Stimulated activated CD8-positive, alpha-beta memory T cell treated with anti-CD3 and anti-CD28 coated beads, Interleukin-15, amount 100 ng/mL, for 1 hour (primary cell): ENCODE results near the gene P2RX4.
A peak's percentile ranks its signal among the peaks of the same experiment; 100 is the strongest.
"Not testable (repeated sequence)": the region's sequence is repeated elsewhere in the genome, so short reads cannot be mapped to it uniquely, and the experiment has no call there.

Experiments used
- DNase-seq: peaks from one replicate; pipeline ENCODE4 v3.0.0-alpha.2; 2020; ENCODE audit warnings: low read depth

P2RX4 gene, protein sequence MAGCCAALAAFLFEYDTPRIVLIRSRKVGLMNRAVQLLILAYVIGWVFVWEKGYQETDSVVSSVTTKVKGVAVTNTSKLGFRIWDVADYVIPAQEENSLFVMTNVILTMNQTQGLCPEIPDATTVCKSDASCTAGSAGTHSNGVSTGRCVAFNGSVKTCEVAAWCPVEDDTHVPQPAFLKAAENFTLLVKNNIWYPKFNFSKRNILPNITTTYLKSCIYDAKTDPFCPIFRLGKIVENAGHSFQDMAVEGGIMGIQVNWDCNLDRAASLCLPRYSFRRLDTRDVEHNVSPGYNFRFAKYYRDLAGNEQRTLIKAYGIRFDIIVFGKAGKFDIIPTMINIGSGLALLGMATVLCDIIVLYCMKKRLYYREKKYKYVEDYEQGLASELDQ

DNA sequence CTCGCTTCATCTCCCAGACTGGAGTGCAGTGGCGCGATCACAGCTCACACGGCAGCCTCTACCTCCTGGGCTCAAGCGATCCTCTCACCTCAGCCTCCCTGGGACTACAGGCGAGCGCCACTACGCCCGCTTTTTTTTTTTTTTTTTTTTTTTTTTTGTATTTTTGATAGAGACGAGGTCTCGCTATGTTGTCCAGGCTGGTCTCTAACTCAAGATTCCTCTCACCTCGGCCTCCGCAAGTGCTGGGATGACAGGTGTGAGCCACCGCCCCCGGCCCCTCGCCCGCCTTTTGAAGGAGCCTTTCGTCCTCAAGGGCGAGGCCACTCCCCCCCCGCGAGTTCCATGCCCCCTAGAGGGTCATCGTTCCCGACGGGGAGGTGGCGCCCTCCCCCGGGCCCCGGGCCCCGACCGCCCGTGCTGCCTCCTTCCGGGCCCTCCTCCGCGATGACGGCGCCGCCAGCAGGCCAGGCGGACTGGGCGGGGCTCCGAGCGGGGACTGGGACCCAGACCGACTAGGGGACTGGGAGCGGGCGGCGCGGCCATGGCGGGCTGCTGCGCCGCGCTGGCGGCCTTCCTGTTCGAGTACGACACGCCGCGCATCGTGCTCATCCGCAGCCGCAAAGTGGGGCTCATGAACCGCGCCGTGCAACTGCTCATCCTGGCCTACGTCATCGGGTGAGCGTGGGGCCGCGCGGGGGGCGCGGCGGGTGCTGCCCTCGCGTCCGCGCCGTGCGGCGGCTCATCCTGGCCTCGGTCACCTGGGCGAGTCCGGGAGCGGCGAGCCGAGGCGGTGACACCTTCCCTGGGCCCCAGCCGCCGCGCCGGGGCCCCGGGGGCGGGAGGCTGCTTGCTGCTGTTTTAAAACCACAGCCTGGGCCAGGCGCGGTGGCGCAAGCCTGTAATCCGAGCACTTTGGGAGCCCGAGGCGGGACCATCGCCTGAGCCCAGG, at the start of gene P2RX4:
TSS of gene P2RX4 (plus strand) at position 506 of the 949 bp plus-strand sequence. CDS start at position 542, 36 bp downstream.
- peak; percentile 67 for DNase-seq

DNA sequence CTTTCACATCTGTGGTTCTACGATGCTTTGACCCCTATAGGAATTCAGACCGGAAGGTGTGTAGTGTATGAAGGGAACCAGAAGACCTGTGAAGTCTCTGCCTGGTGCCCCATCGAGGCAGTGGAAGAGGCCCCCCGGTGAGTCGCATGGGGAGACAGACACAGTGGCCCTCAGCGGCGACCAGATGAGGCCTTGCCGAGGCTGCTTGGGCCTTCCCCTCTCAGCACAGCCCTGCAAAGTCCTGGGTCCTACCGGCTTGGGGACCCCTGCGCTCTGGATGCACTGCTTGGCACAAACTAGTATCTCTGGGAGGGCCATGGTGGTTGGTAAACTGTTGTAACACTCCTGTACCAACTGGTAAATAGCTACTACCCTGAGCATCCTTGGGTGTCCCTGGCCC, 47.5 kb upstream of the P2RX4 start:
- no peak for DNase-seq

DNA sequence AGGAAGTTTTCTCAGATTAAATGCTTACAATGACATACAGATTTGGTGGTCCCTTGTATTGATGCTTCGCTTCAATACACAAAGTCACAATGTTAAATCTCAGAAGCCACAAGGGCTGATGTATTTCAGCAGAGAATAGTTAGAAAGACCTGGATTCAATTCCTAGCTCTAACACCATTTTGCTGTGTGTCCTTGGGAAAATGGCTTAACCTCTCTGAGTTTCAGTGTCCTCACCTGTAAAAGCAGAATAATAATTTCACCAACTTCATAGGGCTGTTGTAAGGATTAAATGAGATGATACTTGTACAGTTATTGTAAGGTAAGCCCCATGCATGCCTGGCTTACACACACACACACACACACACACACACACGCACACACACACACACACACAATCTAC, 46.9 kb upstream of the P2RX4 start:
- no peak for DNase-seq

DNA sequence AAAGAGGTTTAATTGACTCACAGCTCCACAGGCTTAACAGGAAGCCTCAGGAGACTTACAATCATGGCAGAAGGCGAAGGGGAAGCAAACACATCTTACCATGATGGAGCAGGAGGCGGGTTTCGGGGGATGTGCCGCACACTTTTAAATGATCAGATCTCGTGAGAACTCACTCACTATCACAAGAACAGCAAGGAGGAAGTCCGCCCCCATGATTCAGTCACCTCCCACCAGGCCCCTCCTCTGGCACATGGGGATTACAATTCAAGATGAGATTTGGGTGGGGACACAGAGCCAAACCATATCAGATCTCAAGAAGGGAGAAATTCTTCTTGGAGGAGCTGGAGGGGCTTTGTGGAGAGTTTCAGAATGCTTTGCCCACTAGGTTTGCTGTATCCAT, 45.1 kb upstream of the P2RX4 start:
- DNase-seq: not testable (repeated sequence)

DNA sequence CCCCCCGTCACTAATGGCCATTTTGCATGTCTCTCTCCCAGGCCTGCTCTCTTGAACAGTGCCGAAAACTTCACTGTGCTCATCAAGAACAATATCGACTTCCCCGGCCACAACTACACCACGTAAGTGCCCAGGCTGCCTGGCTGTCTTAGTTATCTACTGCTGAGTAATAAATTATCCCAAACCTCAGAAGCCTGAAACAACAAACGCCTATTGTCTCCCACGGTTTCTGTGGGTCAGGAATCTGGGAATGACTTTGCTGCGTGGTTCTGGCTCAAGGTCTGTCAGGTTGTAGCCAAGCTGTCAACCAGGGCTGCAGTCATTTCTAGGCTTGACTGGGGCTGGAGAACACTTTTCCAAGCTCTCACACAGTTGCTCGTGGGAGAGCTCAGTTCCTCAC, 44.6 kb upstream of the P2RX4 start:
- DNase-seq: no peak

DNA sequence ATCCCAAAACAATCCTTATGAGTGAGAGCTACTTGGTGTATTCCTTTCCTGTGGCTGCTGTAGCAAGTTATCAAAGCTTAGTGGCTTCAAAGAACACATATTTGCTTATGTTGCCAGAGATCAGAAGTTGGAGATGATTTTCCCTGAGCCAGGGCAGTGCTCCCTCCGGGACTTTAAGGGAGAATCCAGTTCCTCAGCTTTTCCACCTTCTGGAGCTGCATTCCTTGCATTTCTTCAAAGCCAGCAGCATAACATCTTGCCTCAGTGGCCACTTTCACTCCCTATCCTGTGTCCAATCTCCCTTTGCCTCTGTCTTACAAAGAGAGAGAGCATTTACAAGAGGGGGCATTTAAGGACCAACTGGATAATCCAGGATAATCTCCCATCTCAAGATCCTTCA, 43.6 kb upstream of the P2RX4 start:
- DNase-seq: no peak

DNA sequence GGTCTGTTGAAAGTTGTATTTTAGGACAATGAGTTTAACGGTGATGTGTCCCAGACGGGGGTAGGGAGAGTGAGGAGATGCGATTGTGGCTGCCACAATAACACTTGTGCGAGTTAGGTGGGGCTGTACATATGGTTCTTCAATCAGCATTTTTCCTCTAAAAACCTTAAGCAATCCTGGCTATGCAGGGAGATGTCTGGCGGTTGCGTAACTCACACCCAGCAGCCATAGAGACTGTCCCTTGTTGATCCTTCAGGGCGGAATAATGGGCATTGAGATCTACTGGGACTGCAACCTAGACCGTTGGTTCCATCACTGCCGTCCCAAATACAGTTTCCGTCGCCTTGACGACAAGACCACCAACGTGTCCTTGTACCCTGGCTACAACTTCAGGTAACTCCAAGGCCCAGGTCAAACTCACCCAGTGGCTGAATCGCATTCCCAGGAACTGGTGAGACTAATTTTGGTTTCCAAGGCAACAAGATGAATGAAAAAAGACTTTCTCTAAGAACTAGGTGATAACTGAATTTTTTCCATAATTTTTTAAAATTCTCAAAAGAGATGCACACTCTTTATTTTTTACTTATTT, 42.6 kb upstream of the P2RX4 start:
- no peak for DNase-seq

DNA sequence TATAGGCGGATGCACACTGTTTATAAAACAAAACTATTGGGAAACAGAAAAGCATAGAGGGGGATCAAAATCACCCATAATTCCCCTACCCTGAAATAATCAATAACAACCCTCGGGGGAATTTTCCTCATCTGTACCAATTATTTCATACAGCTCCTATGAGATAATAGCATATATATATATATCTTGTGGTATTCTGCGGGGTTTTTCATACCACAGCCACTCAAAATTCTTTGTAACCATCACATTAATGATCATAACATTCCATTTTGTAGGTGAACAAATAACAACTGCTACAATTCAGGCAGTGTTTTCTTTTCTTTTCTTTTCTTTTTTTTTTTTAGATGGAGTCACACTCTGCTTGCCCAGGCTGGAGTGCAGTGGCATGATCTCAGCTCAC, 42.0 kb upstream of the P2RX4 start:
- DNase-seq: no peak

DNA sequence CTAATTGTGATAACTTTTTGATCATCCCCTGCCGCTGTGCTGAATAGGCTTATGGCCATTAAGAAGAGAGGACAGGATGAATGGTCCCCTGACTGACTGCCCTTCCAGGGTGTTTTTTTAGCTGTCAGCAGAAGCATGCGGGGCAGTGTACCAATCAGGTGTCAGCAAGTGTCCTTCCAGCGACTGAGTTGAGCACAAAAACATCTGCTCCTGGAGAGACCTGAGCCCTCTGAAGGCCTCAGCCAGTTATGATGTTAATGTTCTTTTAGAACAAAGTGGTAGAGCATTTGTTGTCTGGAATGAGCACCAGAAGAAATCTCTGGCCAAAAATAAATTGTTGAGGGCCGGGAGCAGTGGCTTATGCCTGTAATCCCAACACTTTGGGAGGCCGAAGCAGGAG, 39.8 kb upstream of the P2RX4 start:
- no peak for DNase-seq

DNA sequence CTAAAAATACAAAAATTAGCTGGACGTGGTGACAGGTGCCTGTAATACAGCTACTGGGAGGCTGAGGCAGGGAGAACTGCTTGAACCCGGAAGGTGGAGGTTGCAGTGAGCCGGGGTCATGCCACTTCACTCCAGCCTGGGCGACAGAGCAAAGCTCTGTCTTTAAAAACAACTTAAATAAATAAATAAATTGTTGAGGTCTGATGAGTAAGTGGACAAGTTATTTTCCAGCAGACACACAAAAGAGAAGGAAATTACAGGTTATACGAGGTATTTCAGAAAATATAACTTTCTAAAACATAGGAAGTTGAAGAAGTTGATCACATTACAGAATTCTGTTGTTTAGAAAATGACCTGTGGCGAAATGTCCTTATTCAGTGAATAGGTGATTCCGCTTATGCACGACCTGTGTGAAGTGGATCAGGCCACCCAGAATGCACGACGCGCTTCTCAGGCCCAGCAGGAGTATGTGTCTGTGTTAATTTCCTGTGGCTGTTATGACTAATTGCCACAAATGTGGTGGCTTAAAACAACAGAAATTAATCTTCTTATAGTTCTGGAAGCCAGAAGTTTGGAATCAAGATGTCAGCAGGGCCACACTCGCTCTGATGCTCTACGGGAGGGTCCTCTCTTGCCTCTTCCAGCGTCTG, 39.2 kb upstream of the P2RX4 start:
- DNase-seq: no peak

DNA sequence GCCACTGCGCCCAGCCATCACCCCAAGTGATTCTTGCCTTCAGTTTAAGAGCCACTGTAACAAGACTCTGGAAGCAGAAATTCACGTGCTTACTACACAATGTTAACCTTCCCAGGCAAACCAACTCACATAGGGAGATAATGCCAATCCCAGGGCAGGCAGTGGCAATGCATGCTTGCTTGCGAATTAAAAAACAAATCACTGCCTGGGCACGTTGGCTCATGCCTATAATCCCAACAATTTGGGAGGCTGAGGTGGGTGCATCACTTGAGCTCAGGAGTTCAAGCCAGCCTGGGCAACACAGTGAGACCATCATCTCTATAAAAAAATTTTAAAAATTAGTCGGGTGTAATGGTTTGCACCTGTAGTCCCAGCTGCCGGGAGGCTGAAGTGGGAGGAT, 37.8 kb upstream of the P2RX4 start:
- no peak for DNase-seq

DNA sequence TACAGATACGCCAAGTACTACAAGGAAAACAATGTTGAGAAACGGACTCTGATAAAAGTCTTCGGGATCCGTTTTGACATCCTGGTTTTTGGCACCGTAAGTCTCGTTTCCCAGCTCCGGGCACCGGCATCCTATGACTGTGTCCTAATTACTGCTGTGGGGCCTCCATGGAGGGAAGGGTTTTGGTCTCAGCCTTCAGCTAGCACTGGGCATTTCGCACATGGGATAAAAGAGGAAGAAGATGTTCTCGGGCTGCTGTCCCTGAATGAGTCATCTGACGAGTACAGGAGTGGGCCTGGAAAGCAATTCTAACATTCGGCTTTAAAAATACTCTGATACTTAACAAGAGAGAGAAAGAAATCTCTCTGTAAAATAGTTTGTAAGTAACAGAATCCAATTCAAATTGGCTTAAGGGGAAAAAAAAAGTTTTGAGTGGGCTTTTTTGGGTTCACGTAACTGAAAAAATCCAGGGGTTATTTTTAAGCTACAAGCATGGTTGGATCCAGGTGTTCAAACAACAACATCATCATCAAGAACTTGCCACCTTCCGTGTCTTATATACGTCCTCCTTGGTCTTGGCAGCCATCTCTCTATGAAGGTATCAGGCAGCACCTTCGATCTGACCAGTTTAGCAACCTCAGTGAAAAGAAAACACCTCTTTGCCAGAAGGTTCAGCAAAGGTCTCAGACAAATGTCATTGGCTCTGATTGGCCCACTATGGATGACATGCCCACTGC, 34.4 kb upstream of the P2RX4 start:
- DNase-seq: no peak

DNA sequence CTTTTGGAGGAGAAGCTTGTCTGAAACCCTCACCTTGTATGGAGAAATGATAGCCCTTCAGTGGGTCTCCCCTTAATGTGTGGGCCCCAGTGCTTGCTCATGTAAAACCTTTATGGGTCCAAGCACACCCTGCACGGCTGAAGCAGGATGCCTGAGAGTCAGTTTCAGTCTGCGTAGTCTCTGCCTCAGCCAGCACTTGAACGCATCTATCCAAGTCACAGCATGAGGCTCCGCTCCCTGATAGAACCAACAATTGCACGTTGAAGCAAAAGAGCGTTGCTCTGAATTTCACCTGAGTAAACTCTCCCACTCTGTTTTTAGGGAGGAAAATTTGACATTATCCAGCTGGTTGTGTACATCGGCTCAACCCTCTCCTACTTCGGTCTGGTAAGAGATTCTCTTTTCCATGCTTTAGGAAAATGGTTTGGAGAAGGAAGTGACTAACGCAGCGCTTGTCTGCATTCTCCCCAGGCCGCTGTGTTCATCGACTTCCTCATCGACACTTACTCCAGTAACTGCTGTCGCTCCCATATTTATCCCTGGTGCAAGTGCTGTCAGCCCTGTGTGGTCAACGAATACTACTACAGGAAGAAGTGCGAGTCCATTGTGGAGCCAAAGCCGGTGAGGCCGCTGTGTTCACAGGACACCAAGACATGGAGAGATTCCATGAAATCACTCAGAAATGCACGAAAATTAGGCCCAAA, 33.0 kb upstream of the P2RX4 start:
- no peak for DNase-seq

DNA sequence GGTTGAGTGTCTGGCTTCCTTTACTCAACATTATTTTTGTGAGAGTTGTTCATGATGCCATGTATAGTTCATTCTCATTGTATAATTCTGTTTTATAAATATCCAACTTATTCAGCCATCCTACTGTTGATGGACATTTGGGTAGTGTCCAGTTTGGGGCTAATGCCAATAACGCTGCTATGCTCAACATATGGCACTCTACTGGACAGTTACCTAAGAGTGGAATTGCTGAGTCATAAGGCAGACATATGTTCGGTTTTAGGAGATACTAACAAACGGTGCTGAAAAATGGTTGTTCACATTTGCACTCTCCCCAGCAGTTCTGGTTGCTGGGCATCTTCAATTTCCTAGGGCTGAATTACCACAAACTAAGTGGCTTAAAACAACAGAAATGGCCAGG, 28.7 kb upstream of the P2RX4 start:
- no peak for DNase-seq

DNA sequence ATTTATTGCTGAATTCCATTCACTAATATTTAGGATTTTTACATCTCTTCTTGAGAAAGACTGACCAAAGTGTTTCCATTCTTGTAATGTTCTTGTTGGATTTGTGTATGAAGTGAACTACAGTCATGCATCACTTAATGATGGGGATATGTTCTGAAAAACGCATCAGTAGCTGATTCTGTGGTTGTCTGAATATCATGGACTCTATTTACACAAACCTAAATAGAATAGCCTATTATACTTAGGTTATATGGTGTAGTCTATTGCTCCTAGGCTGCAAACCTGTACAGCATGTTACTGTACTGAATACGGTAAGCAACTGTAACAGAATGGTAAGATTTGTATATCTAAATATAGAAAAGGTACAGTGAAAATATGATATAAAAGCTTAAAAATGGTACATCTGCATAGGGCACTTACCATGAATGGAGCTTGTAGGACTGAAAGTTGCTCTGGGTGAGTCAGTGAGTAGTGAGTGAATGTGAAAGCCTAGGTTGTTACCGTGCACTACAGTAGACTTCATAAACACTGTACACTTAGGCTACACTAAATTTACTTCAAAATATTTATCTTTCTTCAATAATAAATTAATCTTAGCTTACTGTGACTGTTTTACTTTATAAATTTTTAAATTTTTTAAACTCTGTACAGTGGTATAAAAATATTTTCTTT, 27.6 kb upstream of the P2RX4 start:
- DNase-seq: no peak

DNA sequence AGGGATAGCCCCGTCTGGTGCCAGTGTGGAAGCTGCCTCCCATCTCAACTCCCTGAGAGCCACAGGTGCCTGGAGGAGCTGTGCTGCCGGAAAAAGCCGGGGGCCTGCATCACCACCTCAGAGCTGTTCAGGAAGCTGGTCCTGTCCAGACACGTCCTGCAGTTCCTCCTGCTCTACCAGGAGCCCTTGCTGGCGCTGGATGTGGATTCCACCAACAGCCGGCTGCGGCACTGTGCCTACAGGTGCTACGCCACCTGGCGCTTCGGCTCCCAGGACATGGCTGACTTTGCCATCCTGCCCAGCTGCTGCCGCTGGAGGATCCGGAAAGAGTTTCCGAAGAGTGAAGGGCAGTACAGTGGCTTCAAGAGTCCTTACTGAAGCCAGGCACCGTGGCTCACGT, 25.5 kb upstream of the P2RX4 start:
- DNase-seq: no peak

DNA sequence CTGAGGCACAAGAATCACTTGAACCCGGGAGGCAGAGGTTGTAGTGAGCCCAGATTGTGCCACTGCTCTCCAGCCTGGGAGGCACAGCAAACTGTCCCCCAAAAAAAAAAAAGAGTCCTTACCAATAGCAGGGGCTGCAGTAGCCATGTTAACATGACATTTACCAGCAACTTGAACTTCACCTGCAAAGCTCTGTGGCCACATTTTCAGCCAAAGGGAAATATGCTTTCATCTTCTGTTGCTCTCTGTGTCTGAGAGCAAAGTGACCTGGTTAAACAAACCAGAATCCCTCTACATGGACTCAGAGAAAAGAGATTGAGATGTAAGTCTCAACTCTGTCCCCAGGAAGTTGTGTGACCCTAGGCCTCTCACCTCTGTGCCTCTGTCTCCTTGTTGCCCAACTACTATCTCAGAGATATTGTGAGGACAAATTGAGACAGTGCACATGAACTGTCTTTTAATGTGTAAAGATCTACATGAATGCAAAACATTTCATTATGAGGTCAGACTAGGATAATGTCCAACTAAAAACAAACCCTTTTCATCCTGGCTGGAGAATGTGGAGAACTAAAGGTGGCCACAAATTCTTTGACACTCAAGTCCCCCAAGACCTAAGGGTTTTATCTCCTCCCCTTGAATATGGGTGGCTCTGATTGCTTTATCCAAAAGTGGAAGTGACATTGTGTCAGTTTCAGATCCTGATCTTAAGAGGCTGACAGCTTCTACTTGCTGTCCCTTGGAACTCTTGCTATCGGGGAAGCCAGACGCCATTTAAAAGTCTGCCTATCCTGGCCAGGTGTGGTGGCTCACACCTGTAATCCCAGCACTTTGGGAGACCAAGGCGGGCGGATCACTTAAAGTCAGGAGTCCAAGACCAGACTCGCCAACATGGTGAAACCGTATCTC, 24.7 kb upstream of the P2RX4 start:
- DNase-seq: no peak

DNA sequence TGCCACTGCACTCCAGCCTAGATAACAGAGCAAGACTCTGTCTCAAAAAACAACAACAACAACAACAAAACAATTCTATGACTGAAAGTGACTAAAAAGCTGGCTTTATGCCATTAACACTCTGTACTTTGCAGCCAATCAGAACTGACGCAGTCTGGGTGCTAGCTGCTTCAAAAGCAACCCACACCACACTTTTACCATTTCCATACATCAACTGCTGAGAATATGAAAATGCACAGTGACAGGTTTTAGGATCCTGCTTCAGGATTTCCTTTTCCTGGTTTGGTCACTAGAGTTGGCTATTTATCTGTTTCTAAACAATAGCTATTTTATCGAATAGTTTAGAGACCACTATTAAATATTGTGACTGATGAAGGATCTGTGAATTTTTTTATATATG, 23.1 kb upstream of the P2RX4 start:
- no peak for DNase-seq

DNA sequence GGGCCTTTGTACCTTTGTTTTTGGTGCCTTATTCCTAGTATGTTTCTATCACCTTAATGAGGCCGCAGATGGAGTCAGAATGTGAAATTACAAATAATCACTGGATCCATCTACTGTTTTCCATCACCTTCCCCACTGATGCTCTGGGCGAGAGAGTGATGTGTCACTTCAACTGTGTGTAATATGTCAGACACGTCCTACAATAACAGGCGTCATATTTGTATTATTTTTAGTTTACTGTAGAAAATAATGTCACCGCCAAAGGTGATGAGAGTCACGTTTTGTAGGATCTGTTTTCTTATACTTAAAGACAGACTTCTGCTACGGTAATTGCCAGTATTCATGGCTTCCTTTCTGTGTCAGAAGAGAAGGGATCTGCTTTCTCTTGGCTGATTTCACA, 22.4 kb upstream of the P2RX4 start:
- no peak for DNase-seq
